SKM-1 (cell line): ENCODE data around the gene SYNPO.

Experiments used
- DNase-seq: peaks from one replicate; lab custom pipeline; 2025; ENCODE audit not compliant: unreplicated experiment; lab: John Stamatoyannopoulos, UW

Gene SYNPO

DNA sequence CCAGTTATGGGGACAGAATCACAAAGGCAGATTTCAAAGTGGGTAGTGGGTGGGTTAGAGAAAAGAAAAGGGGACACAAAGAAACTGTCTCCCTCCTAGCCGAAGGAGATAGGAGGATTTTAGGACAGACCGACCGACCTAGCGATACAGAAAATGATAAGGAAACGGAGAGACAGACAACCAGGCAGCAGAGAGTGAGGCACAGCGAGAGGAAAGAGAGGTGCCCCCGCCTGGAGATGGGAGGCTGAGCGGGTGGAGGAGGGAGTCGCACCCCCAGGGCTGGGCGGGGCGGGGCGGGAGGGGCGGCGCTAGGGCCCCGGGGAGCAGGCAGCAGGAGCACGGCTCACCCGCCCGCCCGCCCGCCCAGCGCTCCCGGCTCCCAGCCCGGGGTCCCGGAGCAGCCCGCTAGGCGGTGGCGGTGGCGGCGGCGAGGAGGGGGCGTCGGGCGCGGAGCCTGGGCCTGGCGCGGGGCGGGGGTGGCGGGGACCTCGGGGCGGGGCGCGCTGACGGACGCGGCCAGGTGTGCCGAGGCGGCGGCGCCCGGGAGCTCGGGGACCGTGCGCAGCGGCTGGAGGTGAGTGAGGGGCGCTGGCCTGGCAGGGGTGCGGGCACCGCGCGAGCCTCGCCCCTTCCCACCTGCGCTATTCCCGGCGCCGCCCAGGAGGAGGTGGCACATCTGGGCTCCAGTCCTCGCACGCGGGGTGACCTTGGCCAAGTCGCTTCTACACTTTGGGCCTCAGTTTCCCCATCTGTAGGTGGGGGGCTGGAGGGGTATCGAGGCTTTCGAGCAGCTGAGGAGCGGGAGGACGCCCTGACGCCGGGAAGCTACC lies 15.9 kb upstream of the SYNPO start:
- no peak for DNase-seq

DNA sequence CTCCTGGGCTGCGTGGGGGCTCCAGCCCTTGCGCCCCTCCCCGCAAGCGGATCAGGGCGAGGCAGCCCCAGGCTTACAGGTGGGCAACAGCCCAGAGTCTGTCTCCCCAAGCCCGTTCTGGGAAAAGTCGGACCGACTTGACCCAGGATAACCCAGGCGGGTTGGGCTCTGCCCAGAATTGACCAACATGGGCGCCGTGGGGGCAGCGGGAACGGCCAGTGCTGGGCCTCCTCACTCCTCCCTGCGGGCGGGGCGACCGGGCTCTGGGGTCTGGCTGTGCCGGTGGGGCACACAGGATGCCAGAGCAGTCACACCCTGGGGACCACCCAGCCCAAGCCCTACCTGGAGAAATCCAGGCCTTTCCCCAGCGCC lies 15.3 kb upstream of the SYNPO start:
- no peak for DNase-seq

DNA sequence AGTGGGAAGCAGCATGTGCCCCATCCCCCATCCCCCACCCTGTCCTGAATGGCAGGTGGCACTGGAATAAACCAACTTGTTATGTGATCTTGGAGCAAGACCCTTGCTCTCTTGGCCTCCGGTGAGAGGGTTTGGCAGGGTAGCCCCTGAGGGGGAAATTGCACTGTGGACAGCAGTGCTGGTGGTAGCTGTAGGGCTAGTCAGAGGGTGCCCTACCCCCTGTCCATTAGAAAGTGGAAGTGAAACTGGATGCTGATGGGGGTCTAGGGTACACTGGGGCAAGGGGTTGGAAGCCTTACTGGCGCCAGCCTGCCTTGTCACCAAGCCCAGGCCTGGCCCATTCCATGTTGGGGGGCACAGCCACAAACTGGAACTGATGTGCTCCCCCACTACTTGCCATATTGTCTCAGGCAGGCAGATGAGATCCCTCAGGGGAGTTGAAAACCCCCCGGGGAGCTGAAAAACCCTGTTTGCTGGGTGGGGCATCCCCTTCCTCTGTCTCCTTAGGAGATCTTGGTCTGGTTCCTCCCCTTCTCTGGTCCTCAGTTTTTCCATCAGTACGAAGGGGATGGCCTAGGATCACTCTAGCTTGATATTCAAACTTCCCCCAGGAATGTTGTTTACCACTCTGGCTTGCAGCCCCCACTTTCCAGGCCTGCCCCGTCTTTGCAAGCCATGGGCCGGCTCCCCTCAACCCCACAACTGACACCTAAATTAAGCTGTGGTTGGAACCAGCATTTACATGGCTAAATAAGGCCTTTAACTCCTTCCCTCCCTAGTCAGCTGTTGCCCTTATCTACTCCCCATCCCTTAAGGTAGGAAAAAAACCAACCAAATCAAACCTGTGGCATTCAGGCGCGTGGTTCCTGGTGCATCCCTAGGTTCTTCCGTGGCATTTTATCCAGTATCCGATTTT lies 14.4 kb upstream of the SYNPO start:
- DNase-seq = no peak

DNA sequence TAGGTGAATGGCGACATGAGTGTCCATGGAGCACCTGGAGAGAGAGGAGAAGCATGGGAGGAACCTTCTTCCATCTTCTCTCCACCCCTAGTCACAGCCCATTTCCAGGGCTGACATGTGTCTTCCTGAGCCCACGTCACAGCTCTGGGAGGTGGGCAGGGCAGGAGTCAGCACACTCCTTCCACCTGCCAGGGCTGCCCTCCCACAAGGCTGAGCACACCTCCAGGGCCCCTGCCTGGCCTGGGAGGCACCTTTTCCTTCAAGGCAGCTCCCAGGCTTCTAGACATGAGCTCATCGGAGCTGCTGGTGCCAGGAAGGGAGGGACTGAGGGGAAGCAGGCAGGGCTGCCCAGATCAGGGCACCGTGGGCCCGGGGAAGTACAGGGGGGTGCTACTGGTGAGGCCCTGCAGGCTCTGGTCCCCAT lies 13.6 kb upstream of the SYNPO start:
- DNase-seq = no peak

DNA sequence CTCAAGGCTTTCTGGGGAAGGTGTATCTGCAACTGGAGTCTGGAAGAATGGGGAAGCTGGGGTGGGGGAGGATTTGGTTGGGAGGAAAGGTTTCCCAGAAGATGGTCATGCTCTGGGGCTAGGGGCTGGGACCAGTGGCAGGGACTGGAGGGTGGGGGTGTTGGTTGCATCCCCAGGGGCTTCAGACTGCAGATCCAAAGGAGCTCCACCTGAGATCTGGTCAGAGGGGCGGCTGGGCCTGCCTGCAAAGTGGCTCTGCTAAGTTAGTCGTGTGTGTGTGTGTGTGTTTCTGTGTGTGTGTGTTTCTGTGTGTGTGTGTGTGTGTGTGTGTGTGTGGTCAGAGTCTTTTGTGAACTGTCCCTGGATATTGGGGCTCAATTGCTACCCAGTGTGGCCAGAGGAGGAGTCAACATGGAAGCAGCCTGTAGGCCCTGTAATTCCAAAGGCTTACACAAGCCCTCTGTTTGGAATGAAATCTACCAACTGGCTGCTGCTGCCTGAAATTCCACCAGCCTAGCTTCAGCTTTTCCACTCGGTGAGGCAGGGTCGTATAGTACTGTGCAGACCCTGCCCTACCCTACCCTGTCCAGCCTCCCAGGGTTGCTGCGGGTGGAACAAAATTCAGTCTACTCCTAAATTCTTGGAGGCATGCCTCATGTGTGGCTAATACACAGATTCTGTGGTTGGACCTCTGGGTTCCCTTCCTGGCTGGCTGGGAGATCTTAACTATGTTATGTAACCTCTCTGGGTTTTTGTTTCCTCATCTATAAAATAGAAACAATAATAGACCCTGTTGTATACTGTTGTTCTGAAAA lies 12.5 kb upstream of the SYNPO start:
- DNase-seq = peak; percentile 15

DNA sequence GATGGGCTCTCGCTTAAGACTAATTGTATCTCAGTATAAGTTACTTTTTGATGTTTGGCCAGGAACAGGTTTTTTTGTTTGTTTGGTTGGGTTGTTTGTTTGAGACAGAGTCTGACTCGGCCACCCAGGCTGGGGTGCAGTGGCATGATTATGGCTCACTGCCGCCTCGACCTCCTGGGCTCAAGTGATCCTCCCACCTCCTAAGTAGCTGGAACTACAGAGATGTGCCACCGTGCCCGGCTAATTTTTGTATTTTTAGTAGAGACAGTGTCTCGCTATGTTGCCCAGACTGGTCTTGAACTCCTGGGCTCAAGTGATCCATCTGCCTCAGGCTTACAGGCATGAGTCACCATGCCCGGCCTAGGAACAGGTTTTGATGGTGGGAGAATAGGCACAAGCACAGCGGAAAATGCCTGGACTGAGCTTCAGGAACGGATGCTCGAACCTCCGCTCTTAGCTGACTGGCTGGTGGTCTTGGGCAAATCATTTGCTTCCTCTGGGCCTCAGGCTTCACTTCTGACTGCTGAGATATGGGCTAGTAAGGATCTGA lies 11.4 kb upstream of the SYNPO start:
- DNase-seq = no peak

DNA sequence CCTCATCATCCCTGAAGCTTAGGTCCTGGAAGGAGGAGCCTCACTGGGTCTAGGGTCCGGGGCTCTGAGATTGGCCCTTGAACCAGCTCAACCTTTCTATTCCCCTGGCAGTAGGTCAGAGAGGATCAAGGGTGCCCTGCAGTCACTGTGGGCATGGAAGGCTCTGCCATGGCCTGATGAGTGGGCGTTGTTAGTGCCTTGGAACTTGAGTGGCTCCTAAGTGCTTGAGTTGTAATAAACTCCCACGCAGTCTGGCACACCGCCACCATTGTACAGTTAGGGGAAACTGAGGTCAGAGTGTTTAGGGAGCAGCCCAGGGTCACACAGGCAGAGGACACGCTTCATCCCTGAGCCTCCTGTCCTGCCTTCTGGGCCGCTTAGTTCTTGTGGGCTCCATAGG lies 10.4 kb upstream of the SYNPO start:
- DNase-seq = no peak

DNA sequence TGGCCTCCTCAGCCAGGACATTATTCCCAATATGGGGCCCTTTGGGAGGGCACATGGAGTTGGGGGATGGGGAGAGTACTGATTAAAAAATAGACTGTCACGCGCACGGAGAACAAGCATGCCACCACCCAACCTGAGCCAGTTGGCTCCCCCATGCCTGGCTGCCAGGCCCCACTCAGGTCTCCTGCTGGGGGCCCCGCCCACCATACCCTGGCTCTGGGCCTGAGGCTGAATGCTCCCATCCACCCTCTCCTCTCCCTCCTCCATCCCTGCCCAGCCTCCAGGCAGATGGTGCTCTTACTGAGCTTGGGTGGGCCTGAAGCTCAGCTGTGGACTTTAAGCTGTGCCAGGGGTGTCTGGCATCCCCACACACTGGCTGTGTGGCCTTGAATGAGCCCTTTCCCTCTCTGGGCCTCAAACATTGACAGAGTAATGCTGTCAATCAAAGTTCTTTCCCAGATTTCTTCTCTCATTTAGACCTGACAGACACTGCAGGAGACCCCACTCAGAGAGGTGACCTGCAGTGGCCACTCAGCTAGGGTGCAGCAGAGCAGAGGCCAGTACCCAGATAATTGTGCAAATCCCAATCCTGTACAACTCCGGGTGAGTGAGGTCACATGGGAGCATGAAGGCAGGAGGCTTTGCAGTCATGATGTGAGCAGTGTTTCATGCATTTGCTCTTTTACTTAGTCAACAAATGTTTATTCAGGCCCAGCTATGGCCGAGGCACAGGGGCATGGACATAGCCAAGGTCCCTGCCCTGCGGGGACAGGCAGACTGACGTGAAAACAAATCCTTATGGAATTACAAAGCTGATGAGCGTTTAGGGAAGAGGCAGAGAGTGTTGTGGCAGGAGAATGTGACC lies 9.8 kb upstream of the SYNPO start:
- no peak for DNase-seq

DNA sequence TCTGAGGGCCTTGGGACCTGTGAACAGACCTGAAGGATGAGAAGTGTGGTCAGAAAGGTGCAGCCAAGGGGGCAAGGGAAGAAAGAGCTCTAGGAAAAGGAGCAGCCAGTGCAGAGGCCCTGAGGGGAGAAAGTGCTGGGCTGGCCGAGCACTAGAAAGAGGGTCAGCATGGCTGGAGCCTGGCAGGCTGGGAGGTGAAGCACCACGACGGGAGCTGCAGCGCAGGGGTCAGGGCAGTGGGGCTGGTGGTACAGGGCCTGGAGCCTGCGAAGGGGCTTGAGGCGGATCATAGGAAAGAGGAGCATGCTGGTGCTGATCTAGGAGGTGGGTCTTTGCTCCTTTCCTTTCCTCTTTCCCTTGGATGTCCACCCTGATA lies 9.1 kb upstream of the SYNPO start:
- DNase-seq = no peak

DNA sequence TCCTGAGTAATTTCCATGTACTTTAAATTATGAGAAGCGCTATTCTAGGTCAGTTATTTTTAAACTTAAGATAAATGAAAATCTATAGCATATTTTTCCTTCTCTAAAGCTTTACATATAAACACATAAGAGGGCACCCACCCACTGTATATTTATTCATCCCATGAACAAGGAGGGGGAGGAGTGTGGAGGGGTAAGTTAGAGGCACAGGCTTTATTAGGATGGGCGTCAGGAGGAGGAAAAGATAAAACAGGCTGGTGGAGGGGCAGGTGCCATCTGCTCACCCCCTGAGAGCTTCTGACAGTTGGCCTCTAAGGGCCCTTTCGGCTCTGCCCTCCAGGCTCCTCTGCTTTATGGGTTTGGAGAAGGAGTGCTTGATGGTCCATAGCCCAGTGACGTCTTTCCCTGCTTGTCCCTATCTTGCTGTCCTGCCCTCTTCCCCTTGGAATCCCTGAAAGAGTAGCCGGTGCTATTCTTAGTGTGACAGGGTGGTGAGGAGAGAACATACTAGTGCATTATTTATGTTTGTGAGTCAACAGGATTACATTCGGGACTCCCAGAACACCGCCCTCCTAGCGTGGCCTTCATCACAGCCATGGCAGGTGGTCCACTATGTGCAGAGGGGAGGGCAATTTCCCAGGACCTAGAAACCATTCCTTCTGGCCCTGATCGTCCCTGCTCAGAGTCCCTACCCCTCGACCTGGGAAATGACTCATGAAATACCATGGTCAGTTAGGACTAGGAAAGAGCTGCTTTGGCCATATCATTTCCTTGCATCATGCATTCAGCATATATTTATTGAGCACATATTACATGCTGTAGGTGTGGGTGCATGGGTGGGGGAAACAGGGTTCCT lies 7.9 kb upstream of the SYNPO start:
- no peak for DNase-seq

DNA sequence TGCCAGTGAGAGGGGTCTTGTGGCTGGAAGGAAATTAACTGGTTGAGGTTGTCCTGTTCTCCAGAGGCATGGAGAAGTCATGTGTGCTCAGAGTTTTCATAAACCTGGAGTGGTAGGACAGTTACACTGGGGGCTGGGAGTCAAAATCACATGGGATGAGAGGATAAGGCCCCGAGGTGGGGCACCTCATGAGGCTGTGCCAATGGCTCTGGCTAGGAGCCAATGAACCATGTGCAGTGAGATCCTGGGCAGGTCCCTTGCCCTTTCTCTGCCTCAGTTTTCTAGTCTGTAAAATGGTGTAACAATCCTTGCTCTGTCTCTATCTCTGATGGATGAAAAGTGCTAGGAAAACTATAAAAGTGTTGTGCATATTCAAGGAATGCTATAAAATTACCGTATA lies 7.0 kb upstream of the SYNPO start:
- no peak for DNase-seq

DNA sequence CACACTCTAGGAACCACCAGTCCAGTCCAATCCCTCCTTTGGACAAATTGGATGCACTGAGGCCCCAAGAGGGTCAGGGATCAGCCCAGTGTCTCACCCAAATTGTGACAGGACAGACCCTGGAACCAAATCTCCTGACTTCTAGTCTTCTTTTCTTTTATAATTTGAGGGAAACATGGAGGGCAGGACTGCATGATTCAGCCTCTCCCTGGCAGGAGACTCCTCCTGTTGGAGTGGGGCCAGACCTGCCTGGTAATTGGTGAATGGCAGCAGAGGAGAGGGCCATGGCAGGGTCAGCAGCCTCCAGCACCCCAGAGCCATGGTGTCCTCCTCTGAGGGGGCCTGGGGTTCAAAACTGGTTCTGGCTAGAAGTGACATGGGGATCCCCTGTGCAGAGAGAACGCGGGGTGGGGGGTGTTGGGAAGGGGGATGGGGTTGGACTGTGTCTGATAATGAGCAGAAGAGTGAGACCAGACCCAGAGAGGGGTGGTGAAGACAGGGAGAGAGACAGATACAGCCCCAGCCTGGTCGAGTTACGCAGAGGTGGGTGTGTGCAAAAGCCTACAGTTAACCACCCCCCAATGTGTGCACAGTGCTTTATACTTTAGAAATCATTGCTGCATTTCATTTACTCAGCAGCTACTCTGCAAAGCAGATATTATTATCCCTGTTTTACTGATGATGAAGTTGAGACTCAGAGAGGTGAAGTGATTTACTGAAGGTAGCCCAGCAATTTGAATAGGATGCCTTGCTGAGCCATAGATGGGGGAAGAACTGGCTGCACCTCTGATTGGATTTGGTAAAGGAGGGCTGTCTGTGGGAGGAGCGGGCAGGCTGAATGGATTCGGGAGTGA lies 3.8 kb upstream of the SYNPO start:
- no peak for DNase-seq

DNA sequence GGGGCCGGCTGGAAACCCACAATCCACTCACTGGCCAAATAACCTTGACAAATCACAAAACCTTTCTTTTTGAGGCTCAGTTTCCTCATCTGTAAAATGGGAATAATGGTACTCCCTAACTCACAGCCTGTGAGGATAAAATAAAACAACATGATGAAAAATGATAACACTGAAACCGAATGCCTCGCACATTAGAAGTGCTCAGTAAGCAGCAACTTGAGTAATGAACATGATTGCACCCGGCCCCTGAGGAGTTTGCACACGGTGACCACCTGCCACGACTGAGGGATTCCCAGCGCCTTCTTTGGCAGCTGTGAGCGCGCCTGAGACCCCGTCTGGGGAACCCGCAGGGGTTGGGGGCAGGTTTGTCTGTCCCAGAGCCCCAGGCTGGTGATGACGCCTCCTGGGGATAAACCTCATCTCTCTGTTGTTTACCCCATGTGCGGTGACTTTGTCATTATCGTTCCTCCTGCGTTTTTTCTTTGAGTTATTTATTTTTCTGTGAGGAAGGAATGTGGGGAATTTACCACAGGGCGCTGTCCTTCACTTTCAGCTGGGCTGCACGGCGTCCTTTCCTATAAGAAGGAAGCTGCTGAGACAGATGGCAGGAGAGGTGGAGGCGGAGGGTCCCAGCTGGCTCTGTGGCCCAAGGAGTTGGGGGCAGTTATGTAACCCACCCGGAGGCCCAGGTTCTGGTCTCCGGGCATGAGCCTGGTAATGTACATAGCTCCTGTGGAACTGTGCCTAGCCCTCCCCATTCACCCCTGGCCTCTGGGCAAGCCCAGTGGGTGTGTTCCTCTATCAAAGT lies 3.0 kb upstream of the SYNPO start:
- DNase-seq = no peak

DNA sequence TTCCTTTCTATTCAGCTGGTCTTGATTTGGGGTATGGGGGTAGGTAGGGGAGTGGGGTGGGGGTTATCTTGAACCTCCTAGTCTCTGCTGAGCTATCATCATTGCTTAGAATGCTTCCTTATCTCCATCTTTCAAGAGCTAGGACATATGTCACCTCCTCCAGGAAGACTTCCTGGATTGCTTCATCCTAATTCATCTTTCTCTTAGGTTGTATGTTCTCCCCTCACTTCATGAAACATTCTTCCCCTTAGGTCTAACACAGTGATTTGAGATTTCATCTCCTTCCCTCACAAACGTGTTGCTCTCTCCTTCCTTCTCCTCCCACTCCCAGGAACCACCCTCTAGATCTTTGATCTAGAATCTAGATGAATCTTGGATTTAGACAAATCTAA lies 2.4 kb upstream of the SYNPO start:
- DNase-seq = no peak

DNA sequence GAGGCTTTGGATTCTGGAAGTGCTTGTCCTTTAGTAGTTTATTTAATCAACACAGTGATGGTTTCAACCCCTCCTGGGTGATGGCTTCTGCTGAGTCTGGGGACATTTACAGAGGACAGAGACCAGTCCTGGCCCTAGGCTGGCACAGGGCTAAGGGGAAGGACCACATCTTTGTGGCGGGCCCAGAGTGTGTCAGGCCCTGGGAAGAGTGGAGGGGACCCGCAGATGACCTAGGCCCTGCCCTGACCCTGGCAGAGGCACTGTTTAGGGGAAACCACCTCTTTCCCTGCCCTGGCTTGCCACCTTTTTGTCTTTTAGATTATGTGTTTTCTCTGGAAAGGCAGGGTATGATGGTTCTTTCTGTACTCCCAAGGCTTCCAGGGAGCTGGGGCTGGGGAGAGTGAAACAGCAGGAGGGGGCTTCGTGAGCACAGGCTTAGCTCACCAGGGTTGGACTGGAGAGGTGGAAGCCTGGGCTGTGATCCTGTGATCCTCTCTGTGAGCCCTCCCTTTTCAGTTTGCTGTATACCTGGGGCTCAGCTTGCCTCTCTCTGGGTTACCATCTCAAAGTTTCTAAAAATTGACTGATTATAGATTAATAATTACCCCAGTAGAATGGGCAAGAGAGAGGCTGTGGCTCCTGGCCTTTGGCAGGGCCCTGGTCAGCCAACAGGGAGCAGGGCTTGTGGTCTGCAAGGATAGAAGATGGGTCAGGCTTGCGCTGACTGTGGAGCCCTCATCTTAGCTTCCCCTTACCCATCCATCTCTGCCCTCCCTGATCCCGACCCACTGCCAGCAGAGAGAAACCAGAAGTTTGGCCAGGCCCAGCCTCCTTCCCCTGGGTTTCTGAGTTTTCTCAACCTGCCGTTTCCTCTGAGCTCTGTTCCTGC lies 1.7 kb upstream of the SYNPO start:
- no peak for DNase-seq

DNA sequence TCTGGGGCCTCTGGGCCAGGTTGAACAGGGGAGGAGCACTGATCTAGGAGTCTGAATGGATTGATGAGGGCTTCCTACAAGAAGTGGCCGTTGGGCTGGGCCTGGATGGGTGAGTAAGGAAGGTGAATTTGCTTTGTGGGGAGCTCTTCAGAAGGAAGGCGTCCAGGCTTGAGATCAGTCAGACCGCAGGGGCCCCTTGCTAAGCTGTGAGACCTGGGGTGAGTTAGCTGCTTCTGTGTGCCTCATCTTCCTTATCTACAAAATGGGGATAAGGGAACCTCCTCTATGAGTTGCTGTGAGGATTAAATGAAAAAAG lies 1.1 kb upstream of the SYNPO start:
- no peak for DNase-seq

DNA sequence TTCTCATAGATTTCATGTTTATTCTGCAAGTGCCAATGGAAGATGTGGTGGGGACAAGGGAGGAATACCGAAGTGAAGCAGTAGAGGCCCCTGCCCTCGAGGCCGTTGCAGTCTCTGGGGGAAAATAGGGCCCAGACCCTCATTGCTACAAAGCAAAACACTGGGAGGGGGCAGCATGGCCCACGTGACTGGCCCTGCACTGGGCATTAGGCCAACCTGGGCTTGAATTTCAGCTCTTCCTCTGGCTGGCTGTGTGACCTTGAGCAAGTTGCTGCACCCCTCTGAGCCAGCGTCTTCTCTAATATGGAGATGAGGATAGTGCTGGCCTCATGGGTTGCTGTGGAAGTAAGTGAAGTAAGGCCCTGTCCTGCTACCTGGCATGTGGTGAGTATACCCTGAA lies 709 bp upstream of the SYNPO start:
- no peak for DNase-seq
